ENCODE results near the gene SLC9A6.

Gene SLC9A6

GRCh38 chrX:136046295-136047015 is 61.2 kb downstream of the SLC9A6 start (continued):
- no peak for TF ChIP-seq REST (tag by site-specific recombination; IDR thresholded peaks at IDR 0.05)
- no peak for TF ChIP-seq ZNF548 (tag by site-specific recombination; IDR thresholded peaks at IDR 0.05)
- TF ChIP-seq ZNF146 (tag by site-specific recombination; IDR thresholded peaks at IDR 0.05): 0 out of 2 replicates have a peak, but pooled peaks have one; percentile 14
- no peak for TF ChIP-seq ZNF48 (tag by site-specific recombination; IDR thresholded peaks at IDR 0.05)
- TF ChIP-seq ZIC2 (tag by site-specific recombination; IDR thresholded peaks at IDR 0.05): no peak
- peak; percentile 87 for TF ChIP-seq OSR2 (tag by site-specific recombination; IDR thresholded peaks at IDR 0.05)
- TF ChIP-seq TCF7L2 (IDR thresholded peaks at IDR 0.05; ENCODE audit: borderline replicate concordance, low read depth, low read length): peak; percentile 78
- peak; percentile 53; the same call in 1 of the 2 replicates for TF ChIP-seq PRDM10 (tag by site-specific recombination; IDR thresholded peaks at IDR 0.05)
- peak; percentile 72 for TF ChIP-seq ZBTB17 (tag by site-specific recombination; IDR thresholded peaks at IDR 0.05)
- TF ChIP-seq, protein P1, sequence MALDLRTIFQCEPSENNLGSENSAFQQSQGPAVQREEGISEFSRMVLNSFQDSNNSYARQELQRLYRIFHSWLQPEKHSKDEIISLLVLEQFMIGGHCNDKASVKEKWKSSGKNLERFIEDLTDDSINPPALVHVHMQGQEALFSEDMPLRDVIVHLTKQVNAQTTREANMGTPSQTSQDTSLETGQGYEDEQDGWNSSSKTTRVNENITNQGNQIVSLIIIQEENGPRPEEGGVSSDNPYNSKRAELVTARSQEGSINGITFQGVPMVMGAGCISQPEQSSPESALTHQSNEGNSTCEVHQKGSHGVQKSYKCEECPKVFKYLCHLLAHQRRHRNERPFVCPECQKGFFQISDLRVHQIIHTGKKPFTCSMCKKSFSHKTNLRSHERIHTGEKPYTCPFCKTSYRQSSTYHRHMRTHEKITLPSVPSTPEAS (tag by site-specific recombination; IDR thresholded peaks at IDR 0.05): peak; percentile 59
- no peak for TF ChIP-seq ZNF16 (tag by site-specific recombination; IDR thresholded peaks at IDR 0.05; ENCODE audit: low read depth)
- TF ChIP-seq, protein P2, sequence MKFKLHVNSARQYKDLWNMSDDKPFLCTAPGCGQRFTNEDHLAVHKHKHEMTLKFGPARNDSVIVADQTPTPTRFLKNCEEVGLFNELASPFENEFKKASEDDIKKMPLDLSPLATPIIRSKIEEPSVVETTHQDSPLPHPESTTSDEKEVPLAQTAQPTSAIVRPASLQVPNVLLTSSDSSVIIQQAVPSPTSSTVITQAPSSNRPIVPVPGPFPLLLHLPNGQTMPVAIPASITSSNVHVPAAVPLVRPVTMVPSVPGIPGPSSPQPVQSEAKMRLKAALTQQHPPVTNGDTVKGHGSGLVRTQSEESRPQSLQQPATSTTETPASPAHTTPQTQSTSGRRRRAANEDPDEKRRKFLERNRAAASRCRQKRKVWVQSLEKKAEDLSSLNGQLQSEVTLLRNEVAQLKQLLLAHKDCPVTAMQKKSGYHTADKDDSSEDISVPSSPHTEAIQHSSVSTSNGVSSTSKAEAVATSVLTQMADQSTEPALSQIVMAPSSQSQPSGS (tag by site-specific recombination; IDR thresholded peaks at IDR 0.05; ENCODE audit: low read depth): peak; percentile 63; the same call in 1 of the 2 replicates
- peak; percentile 78 for TF ChIP-seq INSM2 (tag by site-specific recombination; IDR thresholded peaks at IDR 0.05)
- TF ChIP-seq ZNF768 (tag by site-specific recombination; IDR thresholded peaks at IDR 0.05): no peak
- peak; percentile 4; the same call in 1 of the 2 replicates for TF ChIP-seq GFI1B (tag by site-specific recombination; IDR thresholded peaks at IDR 0.05)
- TF ChIP-seq ZNF785 (tag by site-specific recombination; IDR thresholded peaks at IDR 0.05): no peak
- no peak for TF ChIP-seq ZNF521 (tag by site-specific recombination; IDR thresholded peaks at IDR 0.05)
- no peak for TF ChIP-seq ZNF433 (tag by site-specific recombination; IDR thresholded peaks at IDR 0.05; ENCODE audit: low read depth)
- TF ChIP-seq ZNF24 (tag by site-specific recombination; IDR thresholded peaks at IDR 0.05): peak; percentile 40; the same call in 1 of the 2 replicates
- TF ChIP-seq, protein P3, sequence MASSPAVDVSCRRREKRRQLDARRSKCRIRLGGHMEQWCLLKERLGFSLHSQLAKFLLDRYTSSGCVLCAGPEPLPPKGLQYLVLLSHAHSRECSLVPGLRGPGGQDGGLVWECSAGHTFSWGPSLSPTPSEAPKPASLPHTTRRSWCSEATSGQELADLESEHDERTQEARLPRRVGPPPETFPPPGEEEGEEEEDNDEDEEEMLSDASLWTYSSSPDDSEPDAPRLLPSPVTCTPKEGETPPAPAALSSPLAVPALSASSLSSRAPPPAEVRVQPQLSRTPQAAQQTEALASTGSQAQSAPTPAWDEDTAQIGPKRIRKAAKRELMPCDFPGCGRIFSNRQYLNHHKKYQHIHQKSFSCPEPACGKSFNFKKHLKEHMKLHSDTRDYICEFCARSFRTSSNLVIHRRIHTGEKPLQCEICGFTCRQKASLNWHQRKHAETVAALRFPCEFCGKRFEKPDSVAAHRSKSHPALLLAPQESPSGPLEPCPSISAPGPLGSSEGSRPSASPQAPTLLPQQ (tag by site-specific recombination; IDR thresholded peaks at IDR 0.05): no peak; the same call in 1 of the 2 replicates
- TF ChIP-seq ZNF366 (tag by site-specific recombination; conservative IDR thresholded peaks at IDR 0.05): peak; percentile 77
- no peak for TF ChIP-seq ZNF350 (tag by site-specific recombination; IDR thresholded peaks at IDR 0.05)
- no peak for TF ChIP-seq ZNF426 (tag by site-specific recombination; IDR thresholded peaks at IDR 0.05)
- TF ChIP-seq ZFP69B (tag by site-specific recombination; IDR thresholded peaks at IDR 0.05): 0 out of 2 replicates have a peak, but pooled peaks have one; percentile 26
- no peak for TF ChIP-seq ZNF266 (tag by site-specific recombination; IDR thresholded peaks at IDR 0.05; ENCODE audit: low read depth)
- TF ChIP-seq ZNF585B (tag by site-specific recombination; IDR thresholded peaks at IDR 0.05): no peak
- TF ChIP-seq ZNF404 (tag by site-specific recombination; IDR thresholded peaks at IDR 0.05): no peak
